Measurements from ENCODE around the gene SSH2. TPM values are rescaled to one million over a fixed set of nuclear protein-coding genes. Genes with fewer than 3 reads are reported as not detected.

The SSH2 gene
- total and polyA plus RNA-seq, 9 of the 15 experiments (the other 6 are each of a cell fraction or from before 2014, with no cell fraction given) = 3.9 to 16.1 (median 10.2) TPM

DNA sequence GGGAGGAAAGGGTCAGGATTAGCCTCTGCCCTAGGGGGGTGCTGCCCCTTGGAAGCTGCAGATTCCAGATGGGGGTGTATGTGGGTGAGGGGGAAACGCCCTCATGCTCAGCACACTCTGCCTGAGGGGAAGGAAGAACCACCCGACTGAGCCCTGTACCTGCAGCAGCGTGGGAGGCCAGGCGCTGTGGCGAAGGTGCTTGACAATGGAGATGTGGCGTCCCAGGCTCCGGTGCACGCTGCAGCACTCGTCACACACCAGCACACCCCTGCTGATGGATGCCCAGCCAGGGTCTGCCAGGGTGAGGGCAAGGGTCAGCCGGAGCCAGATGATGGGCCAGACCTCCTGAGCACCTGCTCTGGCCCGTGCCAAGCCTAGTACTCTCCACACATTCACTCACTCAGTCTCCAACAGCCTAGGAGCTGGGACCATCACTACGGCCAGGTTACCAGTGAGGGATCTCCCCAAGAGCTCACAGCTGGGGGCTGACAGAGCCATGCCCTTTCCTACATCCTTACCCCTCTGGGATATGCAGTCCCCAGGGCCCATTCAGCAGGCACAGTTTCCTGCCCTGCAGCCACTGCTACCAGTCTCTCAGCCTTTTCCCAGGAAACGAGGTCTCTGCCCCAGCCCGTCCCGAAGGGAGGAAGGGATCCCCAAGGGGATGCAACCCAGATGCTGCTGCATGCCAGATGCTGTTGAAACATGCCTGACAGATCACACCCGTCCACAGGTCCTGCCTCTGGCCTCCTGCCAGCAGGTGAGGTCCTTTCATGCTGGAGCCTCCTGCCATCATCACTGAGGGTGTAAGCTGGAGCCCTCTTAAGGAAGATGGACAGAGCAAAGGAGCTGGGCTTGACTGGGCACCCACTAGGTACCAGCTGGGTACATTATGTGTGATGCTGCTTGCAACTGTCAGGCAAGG, 346.4 kb downstream of the SSH2 start:
- H3K27ac ChIP-seq (ENCODE audit: extremely low read depth, low read depth, low read length) = no peak overlapping the region
- H4K20me1 ChIP-seq (replicated peaks; ENCODE audit: control insufficient read depth, insufficient read depth, low read length) = no peaks in the 10 kb centered on the region; the same call in 1 of the 2 replicates
- peaks cover 20% of the 10 kb centered on the region for H3K79me2 ChIP-seq (ENCODE audit: control insufficient read depth, insufficient read depth, low read length)
- DNase-seq (ENCODE audit: extremely low read depth in 1 of 4, low spot score in 3 of 4) (no peak), FAIRE-seq (no peak), ATAC-seq (no peak)
- TF ChIP-seq ZNF143 (CRISPR knock-in tag; IDR thresholded peaks at IDR 0.05) (no peak), HCFC1 (IDR thresholded peaks at IDR 0.05; ENCODE audit: low read depth, low read length) (no peak), NFIC (IDR thresholded peaks at IDR 0.05) (peak; percentile 56; the same call in 1 of the 2 replicates)
- H3K36me3 ChIP-seq (ENCODE audit: control insufficient read depth, insufficient read depth, low read length) = peaks cover 26% of the 10 kb centered on the region; the same call in 1 of the 3 replicates
- in situ Hi-C loops (cut with MboI) (no loop called here), intact Hi-C loops (cut with micrococcal nuclease) (no loop called here)
- BruUV-seq (replicated peaks) = no TSS peak
- no peak overlapping the region for H3K4me2 ChIP-seq (ENCODE audit: insufficient read depth, low read length)
- H2AFZ ChIP-seq (ENCODE audit: low read depth, low read length) = no peak overlapping the region
- H3K9me3 ChIP-seq (replicated peaks; ENCODE audit: control insufficient read depth, insufficient read depth, low read depth, low read length) = no peaks in the 10 kb centered on the region
- CTCF ChIA-PET (ENCODE audit: low intra/inter-chr PET ratio) = no interaction called here
- peaks cover 12 to 46% of the 10 kb centered on the region in 2 experiments for H3K4me1 ChIP-seq (replicated peaks in 1 of 2; ENCODE audit: control insufficient read depth in 2 of 2, insufficient read depth in 2 of 2, low read length in 2 of 2)
- 81% methylated on average over 13 of the region's 16 CpGs for WGBS (ENCODE audit: insufficient coverage, low coverage, missing lambda C conversion rate)
- H3K4me3 ChIP-seq = no peak overlapping the region
- H3K27me3 ChIP-seq (ENCODE audit: control insufficient read depth in 2 of 2, insufficient read depth in 2 of 2, low read length in 2 of 2) = no peaks in the 10 kb centered on the region
- H3K9me1 ChIP-seq (ENCODE audit: control insufficient read depth, insufficient read depth, low read length) = peaks cover 2% of the 10 kb centered on the region
- POLR2A ChIA-PET = no interaction called here
- peak overlapping the region in 1 of 2 experiments; percentile 1; a peak in 2 of 4 replicates for H3K9ac ChIP-seq (ENCODE audit: insufficient read depth in 1 of 2, low read depth in 2 of 2, low read length in 2 of 2)

DNA sequence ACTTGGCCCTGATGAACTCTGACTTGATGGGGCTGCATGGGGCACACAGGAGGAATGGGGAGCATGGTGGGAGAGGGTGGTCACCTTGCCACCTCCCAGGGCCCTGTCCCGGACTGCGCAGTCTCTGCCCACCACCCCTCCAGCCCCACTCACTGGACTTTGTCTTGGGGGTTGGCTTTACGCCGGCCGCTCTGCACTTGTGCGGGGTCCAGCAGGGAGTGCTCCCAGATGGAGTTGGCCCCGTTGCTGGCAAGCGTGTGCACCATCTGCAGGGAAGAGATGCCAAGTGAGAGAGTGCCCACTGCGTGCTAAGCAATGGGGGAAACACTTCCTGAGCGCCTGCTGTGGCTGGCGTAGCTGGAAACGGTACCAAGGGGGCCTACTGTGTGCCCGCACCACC, 347.3 kb downstream of the SSH2 start:
- H4K20me1 ChIP-seq (replicated peaks; ENCODE audit: control insufficient read depth, insufficient read depth, low read length) = no peaks in the 10 kb centered on the region; the same call in 1 of the 2 replicates
- 89% methylated on average over 11 of the region's 13 CpGs for WGBS (ENCODE audit: insufficient coverage, low coverage, missing lambda C conversion rate)
- H3K9ac ChIP-seq (ENCODE audit: insufficient read depth in 1 of 2, low read depth in 2 of 2, low read length in 2 of 2) = 0 out of 4 replicates have a peak overlapping the region, but pooled peaks of 1 of the 2 experiments have one; percentile 4
- FAIRE-seq (no peak), ATAC-seq (no peak), DNase-seq (ENCODE audit: extremely low read depth in 1 of 4, low spot score in 3 of 4) (no peak)
- no peak overlapping the region for H2AFZ ChIP-seq (ENCODE audit: low read depth, low read length)
- peaks cover 12% of the 10 kb centered on the region for H3K79me2 ChIP-seq (ENCODE audit: control insufficient read depth, insufficient read depth, low read length)
- BruUV-seq (replicated peaks) = no TSS peak
- H3K4me2 ChIP-seq (ENCODE audit: insufficient read depth, low read length) = no peak overlapping the region
- in situ Hi-C loops (cut with MboI) (no loop called here), intact Hi-C loops (cut with micrococcal nuclease) (no loop called here)
- no peaks in the 10 kb centered on the region for H3K9me3 ChIP-seq (replicated peaks; ENCODE audit: control insufficient read depth, insufficient read depth, low read depth, low read length)
- no peak overlapping the region for H3K4me3 ChIP-seq
- ChIA-PET CTCF (ENCODE audit: low intra/inter-chr PET ratio) (no interaction called here), POLR2A (no interaction called here)
- H3K27ac ChIP-seq (ENCODE audit: extremely low read depth, low read depth, low read length) = no peak overlapping the region
- peaks cover 30% of the 10 kb centered on the region; the same call in 1 of the 3 replicates for H3K36me3 ChIP-seq (ENCODE audit: control insufficient read depth, insufficient read depth, low read length)
- H3K27me3 ChIP-seq (ENCODE audit: control insufficient read depth in 2 of 2, insufficient read depth in 2 of 2, low read length in 2 of 2) = no peaks in the 10 kb centered on the region
- H3K9me1 ChIP-seq (ENCODE audit: control insufficient read depth, insufficient read depth, low read length) = peaks cover 2% of the 10 kb centered on the region
- peaks cover 6 to 42% of the 10 kb centered on the region in 2 experiments; a peak in 4 of 5 replicates for H3K4me1 ChIP-seq (replicated peaks in 1 of 2; ENCODE audit: control insufficient read depth in 2 of 2, insufficient read depth in 2 of 2, low read length in 2 of 2)
- no peak for TF ChIP-seq ESRRB (CRISPR knock-in tag; IDR thresholded peaks at IDR 0.05; ENCODE audit: borderline replicate concordance)
- TF ChIP-seq SMARCE1 (IDR thresholded peaks at IDR 0.05) = no peak
- TF ChIP-seq DNMT1 (IDR thresholded peaks at IDR 0.05) = no peak
- no peak for TF ChIP-seq YY1 (IDR thresholded peaks at IDR 0.05; ENCODE audit: borderline replicate concordance in 1 of 3, control insufficient read depth in 1 of 3, extremely low read depth in 1 of 3, insufficient read depth in 3 of 3, insufficient read length in 1 of 3, insufficient replicate concordance in 2 of 3, low read depth in 1 of 3, low read length in 2 of 3)
- no peak for TF ChIP-seq DMBX1 (CRISPR knock-in tag; IDR thresholded peaks at IDR 0.05; ENCODE audit: borderline replicate concordance)
- TF ChIP-seq POLR2A (conservative IDR thresholded peaks at IDR 0.05) = no peak
- TF ChIP-seq LEF1 (IDR thresholded peaks at IDR 0.05) = no peak
- no peak for TF ChIP-seq ZNF384 (IDR thresholded peaks at IDR 0.05; ENCODE audit: low read depth, low read length)
- TF ChIP-seq JUND (IDR thresholded peaks at IDR 0.05; ENCODE audit: borderline replicate concordance, low read depth, low read length) = no peak
- TF ChIP-seq JUND (tag; IDR thresholded peaks at IDR 0.05; ENCODE audit: borderline replicate concordance, low read depth, low read length) = no peak
- no peak for TF ChIP-seq ZNF444 (CRISPR knock-in tag; IDR thresholded peaks at IDR 0.05)
- TF ChIP-seq RBM14 (IDR thresholded peaks at IDR 0.05; ENCODE audit: borderline replicate concordance, insufficient read depth, low read depth, low read length) = no peak
